Amniotic stem cell (primary cell): ENCODE measurements around the gene RNF111.
"Not testable (repeated sequence)": the region's sequence is repeated elsewhere in the genome, so short reads cannot be mapped to it uniquely, and the experiment has no call there.

Experiments used
- DNase-seq: peaks from one replicate; lab custom pipeline; 2025; lab: John Stamatoyannopoulos, UW

Gene RNF111

DNA sequence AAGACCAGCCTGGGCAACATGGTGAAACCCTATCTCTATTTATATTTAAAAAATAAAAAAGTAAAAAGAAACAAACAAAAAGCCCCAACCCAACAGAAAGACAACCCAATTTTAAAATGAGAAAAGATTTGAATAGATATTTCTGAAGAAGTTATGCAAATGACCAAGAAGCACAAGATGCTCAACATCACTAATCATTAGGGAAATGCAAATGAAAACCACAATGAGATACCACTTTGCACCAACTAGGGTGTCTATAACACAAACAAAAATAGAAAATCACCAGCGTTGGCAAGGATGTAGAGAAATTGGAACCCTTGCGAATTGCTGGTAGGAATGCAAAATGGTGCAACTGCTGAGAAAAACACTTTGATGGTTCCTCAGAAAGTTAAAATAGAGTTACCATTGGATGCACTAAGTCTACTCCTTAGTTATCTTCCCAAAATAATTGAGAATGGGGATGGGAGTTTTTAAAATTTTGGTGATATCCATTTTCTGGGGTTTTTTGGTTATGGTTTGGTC is 71.7 kb downstream of the RNF111 start:
- DNase-seq = no peak

DNA sequence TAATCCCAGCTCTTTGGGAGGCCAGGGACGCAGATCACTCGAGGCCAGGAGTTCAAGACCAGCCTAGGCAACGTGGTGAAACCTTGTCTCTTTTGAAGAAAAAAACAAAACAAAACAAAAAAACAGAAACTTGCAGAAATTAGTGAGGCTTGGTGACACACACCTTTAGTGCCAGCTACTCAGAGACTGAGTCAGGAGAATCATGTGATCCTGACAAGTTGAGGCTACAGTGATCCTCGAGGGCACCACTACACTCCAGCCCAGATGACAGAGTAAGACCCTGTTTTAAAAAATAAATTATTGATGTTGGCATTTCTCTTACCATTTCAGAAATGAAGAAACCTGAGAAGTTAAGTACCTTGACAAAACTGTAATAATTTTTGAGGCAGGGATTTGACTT is 72.9 kb downstream of the RNF111 start:
- no peak for DNase-seq

DNA sequence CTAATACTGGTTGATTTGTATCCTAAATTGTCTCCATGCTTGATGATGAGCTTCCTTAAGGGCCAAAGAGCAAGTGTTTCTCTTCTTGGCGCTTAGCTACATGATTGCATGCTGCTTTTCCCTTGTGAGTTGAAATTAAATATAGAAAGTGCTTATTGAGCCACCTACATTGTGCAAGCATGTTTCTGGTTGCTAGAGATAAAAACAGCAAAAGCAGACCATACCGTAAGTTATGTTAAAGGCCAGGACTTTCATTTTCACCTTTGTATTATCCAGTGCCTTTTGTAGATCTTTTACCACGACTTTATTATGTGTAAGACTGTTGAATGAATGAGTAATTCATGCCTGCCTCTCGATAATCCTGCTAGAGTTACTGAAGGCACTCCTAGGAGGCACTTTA is 75.6 kb downstream of the RNF111 start:
- no peak for DNase-seq

DNA sequence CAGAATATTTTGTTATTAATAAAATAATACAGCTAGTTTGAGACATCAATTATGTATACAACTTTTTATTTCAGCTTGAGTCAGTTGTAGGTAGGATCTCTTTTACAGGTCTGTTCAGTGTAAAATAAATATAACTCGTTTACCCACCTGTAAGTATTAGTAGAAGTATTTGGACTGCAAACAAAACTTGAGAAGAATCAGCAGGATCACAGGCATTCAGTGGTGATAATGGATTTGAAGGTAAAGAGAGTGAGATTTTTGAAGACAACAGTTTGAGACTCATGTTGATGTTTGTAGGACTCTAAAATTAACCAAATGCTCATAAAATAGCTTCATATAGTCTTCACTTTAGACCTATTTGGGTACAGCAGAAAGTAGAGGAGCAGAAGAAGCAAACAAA is 82.0 kb downstream of the RNF111 start:
- no peak for DNase-seq

DNA sequence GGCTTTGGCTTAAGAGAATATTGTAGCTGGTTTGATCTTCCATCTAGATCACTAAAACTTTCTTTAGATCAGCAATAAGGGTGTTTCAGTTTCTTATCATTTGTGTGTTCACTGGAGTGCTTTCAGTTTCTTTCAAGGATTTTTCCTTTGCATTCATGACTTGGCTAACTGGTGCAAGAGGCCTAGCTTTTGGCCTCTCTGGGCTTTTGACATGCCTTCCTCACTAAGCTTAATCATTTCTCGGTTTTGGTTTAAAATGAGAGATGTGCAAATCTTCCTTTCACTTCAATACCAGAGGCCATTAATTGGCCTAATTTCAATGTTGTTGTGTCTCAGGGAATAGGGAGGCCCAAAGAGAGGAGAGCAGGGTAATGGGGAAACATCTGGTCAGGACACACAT is 87.1 kb downstream of the RNF111 start:
- no peak for DNase-seq

DNA sequence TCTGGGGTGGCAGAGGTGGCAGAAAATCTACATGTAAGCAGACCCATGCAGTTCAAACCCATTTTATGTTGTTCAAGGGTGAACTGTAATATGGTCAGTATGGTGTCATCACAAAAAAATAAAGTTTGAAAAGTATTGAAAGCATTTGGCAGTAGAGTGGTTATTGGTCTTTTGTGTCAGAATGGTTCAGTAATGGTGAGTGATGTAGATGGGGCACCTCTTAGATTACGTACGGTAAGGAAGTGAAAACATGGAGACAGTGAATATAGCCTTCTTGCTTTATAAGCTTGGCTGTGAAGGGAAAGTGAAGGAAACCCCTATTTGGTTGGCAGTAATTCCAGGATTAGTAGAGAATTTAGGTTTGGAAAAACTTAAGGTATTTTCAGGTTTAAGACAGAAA is 100.3 kb downstream of the RNF111 start:
- no peak for DNase-seq

- DNase-seq = no peak
Observed at GRCh38 chr15:59094077-59094476, 106.6 kb downstream of the RNF111 start.

DNA sequence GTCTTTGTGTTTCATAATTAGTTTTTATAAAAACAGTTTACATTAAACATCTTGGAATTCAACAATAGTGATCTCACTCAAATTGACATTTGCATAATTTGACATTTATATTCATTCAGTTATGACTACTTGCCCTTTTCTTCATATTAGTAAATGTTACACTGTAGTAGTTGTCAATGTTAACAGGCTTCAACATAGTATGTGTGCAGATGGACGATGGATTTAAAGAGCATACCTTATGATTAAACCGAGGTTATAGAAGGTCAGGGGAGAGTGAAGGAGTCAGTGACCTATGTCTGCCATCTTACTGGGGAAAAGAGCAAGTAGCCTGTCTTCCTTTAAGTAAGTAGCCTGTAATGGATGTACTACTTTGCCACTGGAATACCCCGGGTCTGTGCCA is 109.0 kb downstream of the RNF111 start:
- DNase-seq = no peak

- DNase-seq = no peak
Observed at GRCh38 chr15:59099162-59099685, 111.8 kb downstream of the RNF111 start.

- DNase-seq = no peak
Observed at GRCh38 chr15:59104602-59104911, 117.1 kb downstream of the RNF111 start.

DNA sequence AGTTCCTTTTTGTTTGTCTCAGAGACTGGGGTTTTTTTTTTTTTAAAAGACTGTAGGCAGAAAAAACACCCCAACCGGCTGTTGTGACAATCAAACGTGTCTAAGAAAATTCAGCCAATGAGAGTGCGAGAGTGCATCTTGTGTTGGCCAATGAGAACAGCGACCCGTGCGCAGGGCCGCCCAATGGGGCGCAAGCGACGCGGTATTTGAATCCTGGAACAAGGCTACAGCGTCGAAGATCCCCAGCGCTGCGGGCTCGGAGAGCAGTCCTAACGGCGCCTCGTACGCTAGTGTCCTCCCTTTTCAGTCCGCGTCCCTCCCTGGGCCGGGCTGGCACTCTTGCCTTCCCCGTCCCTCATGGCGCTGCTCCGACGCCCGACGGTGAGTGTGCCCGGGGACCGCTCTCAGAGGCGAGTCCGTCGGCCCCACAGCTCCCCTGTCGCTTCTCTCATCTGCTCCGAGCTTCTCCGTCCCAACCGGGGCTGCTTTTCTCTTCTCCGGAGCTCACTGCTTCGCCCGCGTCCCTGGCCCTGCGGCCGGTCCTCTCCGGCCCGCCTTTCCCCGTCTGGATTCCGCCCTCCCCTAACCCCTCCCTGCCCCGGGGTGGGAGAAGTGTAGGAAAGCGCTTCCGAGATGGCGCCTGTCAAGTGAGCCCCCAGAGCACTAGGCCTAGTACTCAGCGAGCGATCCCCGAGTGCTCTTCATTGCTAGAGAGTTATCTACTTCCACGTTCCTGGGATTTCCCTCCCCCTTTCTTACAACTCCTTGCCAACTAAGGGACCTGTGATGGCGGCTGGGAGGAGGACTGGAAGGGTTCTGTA is 117.7 kb downstream of the RNF111 start, which contains the start of gene CCNB2:
Gene CCNB2 (plus strand): TSS at position 235 of the 821 bp plus-strand sequence. CDS start 123 bp downstream, at position 358.
- DNase-seq = peak; percentile 90

GRCh38 chr15:59105854-59106253 is 118.4 kb downstream of the RNF111 start:
- no peak for DNase-seq

DNA sequence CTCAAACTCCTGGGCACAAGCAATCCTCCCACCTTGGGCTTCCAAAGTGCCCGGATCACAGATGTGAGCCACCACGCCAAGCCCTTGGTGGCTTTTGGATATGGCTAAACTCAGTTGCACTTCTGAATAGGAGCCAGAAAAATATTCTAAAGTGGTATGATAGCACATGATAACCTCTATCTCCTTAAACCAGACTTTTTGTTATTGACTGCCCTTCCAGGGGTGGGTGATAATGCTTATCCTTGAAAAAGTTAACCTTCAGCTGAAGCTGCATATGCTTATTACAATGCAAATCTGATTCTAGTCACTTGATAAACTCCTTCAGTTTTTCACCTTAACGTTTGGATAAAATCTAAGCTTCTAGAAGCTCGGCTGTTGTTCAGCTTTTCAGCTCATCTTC is 123.8 kb downstream of the RNF111 start:
- DNase-seq = no peak

DNA sequence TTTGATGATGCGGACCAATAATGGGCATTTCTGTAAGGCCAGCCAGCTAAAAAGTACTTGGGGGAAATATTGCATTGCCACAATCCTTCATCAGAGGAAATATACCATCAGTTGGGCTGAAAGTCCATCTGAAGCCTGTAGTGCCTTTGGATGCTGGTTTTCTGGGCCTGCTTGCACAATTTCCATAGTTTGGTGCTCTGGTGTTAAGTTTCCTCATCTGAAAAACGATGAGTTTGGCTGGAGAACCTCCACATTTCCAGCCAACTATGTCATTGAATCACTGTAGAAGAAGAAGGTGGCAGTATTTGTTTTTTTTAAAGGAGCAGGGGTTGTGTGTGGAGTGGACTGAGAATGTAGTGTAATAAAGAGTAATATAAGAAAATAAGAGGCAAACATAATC is 127.6 kb downstream of the RNF111 start:
- DNase-seq = no peak

DNA sequence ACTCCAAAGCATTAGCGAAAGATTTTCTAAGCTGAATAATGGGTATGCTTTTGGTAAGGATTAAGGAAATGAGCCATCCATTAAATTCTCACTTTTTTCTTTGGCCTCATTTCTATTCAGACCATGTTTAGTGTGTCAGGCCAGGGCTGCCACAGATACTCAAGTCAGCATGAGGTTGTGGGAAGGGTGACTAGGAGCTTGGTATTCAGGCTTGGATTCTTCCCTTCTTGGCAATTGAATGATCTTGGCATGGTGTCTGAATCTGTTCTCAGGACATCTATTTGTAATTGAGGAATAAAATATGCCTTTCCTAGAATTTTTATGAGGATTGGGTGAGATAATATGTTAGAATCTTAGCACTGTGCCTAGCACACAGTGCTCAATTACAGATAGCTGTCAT is 128.7 kb downstream of the RNF111 start:
- no peak for DNase-seq

DNA sequence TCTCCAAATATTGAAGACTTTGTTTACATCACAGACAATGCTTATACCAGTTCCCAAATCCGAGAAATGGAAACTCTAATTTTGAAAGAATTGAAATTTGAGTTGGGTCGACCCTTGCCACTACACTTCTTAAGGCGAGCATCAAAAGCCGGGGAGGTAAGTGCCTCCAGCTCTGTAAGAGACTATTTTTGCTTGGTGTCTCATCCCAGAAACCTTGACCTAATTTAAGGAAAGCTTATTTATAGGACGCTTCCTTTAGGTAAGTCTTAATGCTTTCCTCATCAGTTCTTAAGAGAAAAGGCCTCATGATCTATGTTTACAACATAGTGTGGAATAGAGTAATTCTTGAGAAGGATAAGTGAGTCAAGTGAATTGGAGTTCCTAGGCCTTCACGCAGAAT is 129.3 kb downstream of the RNF111 start:
- no peak for DNase-seq

GRCh38 chr15:59119625-59120024 is 132.2 kb downstream of the RNF111 start:
- DNase-seq = no peak

DNA sequence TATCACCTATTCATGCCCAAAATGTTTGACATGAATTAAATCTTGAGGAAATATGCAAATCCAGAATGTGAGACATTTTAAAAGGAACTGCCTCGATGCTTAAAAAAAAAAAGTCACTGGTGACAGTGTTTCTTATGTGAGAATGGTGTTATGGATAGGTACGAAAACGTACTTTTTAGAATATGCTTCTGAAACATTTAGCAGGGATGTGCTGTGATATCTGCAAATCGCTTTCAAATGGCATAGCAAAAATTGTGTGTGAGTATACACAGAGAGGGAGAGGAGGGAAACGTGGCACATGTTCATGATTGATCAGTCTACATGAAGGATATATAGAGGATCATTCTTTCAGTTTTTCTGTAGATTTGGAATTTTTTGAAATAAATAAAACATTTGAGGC is 133.5 kb downstream of the RNF111 start:
- no peak for DNase-seq

DNA sequence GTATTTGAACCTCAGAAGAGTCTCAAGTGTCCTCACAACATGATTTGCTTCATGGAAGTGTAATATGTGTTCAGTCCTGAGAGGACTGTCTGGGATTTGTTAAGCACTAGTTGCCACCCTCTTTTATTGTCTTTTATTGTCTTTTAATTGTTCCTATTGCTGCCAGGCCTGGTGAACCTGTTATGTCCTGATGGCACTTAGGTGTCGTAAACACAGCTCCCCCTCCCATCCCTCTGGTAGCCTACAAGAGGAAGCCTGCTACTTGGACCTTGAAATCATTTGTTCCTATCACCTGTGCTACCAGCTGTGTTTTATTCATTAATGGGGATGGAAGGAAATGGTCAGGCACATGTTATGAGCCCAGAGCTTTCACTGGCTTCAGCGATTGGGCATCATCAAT is 136.8 kb downstream of the RNF111 start:
- DNase-seq = no peak

DNA sequence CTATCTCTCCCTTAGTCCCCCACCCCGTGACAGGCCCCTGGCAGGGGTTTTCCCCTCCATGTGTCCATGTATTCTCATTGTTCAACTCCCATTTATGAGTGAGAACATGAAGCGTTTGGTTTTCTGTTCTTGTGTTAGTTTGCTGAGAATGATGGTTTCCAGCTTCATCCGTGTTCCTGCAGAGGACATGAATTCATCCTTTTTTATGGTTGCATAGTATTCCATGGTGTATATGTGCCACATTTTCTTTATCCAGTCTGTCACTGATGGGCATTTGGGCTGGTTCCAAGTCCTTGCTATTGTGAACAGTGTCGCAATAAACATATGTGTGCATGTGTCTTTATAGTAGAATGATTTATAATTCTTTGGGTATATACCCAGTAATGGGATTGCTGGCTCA is 138.2 kb downstream of the RNF111 start:
- DNase-seq = not testable (repeated sequence)

- DNase-seq = not testable (repeated sequence)
Observed at GRCh38 chr15:59127255-59127654, 139.8 kb downstream of the RNF111 start.

DNA sequence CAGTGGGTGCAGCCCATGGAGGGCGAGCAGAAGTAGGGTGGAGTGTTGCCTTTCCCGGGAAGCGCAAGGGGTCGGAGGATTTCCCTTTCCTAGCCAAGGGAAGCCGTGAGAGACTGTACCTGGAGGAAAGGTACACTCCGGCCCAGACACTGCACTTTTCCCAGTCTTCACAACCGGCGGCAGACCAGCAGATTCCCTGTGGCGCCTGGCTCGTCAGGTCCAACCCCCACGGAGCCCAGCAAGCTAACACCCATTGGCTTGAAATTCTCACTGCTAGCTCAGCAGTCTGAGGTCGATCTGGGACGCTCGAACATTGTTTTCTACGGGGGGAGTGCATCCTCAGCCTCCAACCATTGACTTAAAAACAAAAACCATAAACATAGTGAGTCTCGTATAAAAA is 144.0 kb downstream of the RNF111 start:
- DNase-seq = no peak

DNA sequence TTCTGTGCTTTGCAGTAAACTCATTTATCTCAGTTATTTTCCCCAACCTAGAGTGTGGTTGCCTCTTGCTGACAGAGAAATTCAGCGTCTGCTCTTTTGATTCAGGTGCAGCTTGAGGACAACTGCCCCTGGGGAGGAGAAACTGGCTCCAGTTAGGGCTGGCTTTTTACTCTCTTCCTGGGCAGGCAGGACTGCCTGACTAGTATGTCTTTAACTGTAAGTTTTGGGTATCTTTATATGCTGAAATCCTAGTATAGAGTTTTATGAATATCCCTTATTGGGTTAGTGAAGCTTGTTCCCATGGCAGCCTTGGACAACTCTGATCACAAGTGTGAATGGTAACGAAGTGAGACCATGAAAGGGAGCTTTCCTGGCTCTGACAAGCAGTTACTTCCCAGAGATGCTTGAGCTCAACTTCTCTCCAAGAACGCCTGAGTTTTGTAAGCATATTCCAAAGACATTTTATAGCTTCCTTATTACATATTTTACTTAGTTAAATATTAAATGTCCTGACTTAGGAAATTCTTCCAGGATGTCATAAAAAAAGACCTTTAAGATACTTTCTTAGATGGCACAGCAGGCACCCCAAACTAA is 144.6 kb downstream of the RNF111 start:
- no peak for DNase-seq
